Central memory CD8-positive, alpha-beta T cell (primary cell): Measurements from ENCODE around the gene ACSM3.
"Not testable (repeated sequence)": the region's sequence is repeated elsewhere in the genome, so short reads cannot be mapped to it uniquely, and the experiment has no call there.

Experiments
- ATAC-seq: fragments of 150-1000 bp; cut with Tn5 transposase; replicated peaks from 2 replicates; pipeline ENCODE4 v1.10.0; 2022; ENCODE audit warnings: mild to moderate bottlenecking, moderate FRiP score, moderate number of reproducible peaks; ENCODE audit not compliant: poor library complexity, severe bottlenecking; ENCODE audit errors: extremely low read depth
- DNase-seq, 2 donors: peaks; one replicate each; pipeline ENCODE4 v3.0.0; 2021; ENCODE audit warnings: low spot score in 2 of 2
- H3K27ac Mint-ChIP-seq: one replicate; pipeline ENCODE4 v1.8.0; 2022; ENCODE audit warnings: low read depth, mild to moderate bottlenecking, moderate library complexity, mixed read lengths
- H3K27me3 Mint-ChIP-seq: one replicate; pipeline ENCODE4 v1.8.0; 2022; ENCODE audit warnings: mixed read lengths
- H3K36me3 Mint-ChIP-seq: one replicate; pipeline ENCODE4 v1.8.0; 2022; ENCODE audit warnings: mild to moderate bottlenecking, moderate library complexity, mixed read lengths; ENCODE audit not compliant: insufficient read depth
- H3K4me1 Mint-ChIP-seq: one replicate; pipeline ENCODE4 v1.8.0; 2022; ENCODE audit warnings: mixed read lengths
- H3K4me3 Mint-ChIP-seq: one replicate; pipeline ENCODE4 v1.8.0; 2022; ENCODE audit warnings: mild to moderate bottlenecking, moderate library complexity, mixed read lengths
- H3K9me3 Mint-ChIP-seq: one replicate; pipeline ENCODE4 v1.8.0; 2022; ENCODE audit warnings: mixed read lengths

Gene ACSM3, protein sequence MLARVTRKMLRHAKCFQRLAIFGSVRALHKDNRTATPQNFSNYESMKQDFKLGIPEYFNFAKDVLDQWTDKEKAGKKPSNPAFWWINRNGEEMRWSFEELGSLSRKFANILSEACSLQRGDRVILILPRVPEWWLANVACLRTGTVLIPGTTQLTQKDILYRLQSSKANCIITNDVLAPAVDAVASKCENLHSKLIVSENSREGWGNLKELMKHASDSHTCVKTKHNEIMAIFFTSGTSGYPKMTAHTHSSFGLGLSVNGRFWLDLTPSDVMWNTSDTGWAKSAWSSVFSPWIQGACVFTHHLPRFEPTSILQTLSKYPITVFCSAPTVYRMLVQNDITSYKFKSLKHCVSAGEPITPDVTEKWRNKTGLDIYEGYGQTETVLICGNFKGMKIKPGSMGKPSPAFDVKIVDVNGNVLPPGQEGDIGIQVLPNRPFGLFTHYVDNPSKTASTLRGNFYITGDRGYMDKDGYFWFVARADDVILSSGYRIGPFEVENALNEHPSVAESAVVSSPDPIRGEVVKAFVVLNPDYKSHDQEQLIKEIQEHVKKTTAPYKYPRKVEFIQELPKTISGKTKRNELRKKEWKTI

DNA sequence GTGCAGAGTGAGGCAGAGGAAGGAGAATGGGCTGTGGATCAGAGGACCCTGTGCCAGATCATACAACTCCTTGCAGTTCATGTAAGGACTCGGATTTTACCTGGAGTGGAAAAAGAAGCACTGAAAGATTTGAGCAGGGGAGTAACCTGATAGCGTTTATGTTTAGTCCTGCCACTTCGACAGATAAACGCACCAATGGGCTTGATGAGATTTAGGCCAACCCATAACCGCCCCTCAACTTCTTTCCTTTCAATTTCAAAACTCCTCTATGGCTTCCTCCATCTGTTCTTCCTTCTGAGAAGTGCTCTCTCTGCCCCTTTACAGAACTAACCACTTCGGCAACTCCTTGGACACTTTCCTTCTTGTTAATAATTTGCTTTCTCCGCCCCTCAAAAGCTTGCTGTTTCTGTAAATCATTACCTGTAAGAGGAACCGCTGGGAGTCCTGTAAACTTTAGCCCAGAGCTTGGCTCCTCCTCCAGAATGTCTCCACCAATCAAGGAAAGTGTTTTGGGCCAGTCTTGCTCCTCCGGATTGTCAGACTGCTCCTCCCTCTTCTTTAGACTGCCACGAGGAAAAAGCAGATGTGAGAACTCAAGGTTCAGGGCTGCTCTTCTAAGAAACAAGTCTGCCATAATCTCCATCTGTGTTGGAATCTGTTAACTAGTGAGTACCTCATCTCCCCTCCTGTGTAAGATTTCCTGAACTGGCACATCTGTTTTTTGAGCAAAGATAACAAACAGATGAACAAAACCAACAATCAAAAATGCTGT, at the start of gene ACSM3:
Gene ACSM3 (plus strand): TSS at position 554 of the 772 bp plus-strand sequence. CDS start 6,021 bp downstream, outside the sequence.
- peaks cover 22% of the 10 kb centered on the region for H3K4me1 Mint-ChIP-seq
- peak within 1 kb of the TSS; percentile 78 for H3K27ac Mint-ChIP-seq
- no peaks in the 10 kb centered on the region for H3K27me3 Mint-ChIP-seq
- peak; percentile 28 to 59 for DNase-seq
- peak within 1 kb of the TSS; percentile 82 for H3K4me3 Mint-ChIP-seq
- H3K9me3 Mint-ChIP-seq = no peaks in the 10 kb centered on the region
- ATAC-seq = peak; percentile 98
- H3K36me3 Mint-ChIP-seq = no peaks in the 10 kb centered on the region

DNA sequence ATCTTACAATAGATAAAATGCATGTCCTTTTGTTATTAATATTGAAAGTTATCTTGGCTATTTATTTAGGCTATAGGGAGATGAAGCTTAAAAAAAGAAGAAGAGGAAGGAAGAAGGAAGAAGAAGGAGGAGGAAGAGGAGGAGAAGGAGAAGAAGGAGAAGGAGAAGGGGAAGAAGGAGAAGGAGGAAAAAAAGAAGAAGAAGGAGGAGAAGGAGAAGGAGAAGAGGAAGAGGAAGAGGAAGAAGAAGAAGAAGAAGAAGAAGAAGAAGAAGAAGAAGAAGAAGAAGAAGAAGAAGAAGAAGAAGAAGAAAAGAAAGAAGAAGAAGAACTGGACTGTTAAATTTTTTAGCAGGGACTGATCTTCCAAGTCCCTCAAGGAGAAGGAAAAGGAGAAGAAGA, 46.1 kb upstream of the ACSM3 start:
- not testable (repeated sequence) for H3K4me3 Mint-ChIP-seq, H3K27ac Mint-ChIP-seq, H3K4me1 Mint-ChIP-seq, DNase-seq, H3K27me3 Mint-ChIP-seq, ATAC-seq, H3K36me3 Mint-ChIP-seq, H3K9me3 Mint-ChIP-seq

DNA sequence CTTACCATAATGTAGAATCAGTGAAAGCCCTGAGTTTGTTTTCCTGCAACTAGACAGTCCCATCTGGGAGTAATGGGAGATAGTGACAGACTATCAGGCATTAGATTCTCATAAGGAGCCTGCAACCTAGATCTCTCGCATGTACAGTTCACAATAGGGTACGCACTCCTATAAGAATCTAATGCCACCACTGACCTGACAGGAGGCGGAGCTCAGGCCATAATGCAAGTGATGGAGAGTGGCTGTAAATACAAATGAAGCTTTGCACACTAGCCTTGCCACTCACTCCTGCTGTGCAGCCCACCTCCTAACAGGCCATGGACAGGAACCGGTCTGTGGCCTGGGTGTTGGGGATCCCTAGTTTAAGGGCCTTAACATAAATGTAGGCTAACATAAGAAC, 43.6 kb upstream of the ACSM3 start:
- H3K4me3 Mint-ChIP-seq = no peak overlapping the region
- H3K9me3 Mint-ChIP-seq = no peaks in the 10 kb centered on the region
- no peak for DNase-seq
- no peaks in the 10 kb centered on the region for H3K4me1 Mint-ChIP-seq
- no peaks in the 10 kb centered on the region for H3K36me3 Mint-ChIP-seq
- H3K27ac Mint-ChIP-seq = no peak overlapping the region
- H3K27me3 Mint-ChIP-seq = no peaks in the 10 kb centered on the region
- ATAC-seq = no peak

DNA sequence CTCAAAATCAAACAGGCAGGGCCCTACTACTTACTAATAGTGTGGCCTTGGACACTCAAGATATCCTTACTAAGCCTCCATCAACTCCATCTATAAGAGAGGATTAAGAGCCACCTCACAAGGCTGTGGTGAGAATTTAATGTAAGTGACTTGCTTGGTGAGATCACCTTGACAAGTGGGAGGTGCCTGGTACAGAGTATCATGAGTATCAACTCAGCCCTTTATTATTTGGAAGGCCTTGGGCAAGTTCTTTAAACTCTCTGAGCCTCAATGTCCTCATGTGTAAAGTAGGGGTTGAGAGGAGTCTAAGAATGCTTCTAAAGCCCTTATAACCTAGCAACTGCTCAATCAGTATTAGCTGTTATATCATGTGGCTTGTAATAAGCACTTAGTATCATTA, 37.2 kb upstream of the ACSM3 start:
- DNase-seq (no peak), ATAC-seq (no peak)
- Mint-ChIP-seq H3K27ac (no peak overlapping the region), H3K9me3 (no peaks in the 10 kb centered on the region), H3K36me3 (no peaks in the 10 kb centered on the region), H3K27me3 (no peaks in the 10 kb centered on the region), H3K4me3 (no peak overlapping the region), H3K4me1 (no peaks in the 10 kb centered on the region)

DNA sequence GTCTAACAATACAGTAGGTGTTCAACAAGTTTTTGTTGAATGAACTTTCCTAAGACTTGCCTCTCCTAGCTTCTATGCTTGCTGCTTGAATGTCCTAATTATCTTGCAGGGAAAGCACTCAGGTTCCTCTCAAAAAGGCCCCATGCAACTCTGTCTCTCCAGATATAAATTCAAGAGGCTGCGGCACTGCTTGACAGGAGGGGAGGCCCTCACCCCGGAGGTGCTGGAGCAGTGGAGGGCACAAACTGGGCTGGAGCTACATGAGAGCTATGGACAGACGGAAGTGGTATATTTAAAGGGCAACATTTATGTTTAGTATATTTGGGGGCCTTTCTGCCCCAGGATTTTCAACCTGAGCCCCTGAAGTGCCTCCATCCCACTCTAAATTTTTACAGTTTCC, 36.6 kb upstream of the ACSM3 start:
- ATAC-seq = no peak
- no peaks in the 10 kb centered on the region for H3K4me1 Mint-ChIP-seq
- no peaks in the 10 kb centered on the region for H3K9me3 Mint-ChIP-seq
- H3K27me3 Mint-ChIP-seq = no peaks in the 10 kb centered on the region
- DNase-seq = no peak
- H3K36me3 Mint-ChIP-seq = no peaks in the 10 kb centered on the region
- no peak overlapping the region for H3K27ac Mint-ChIP-seq
- H3K4me3 Mint-ChIP-seq = no peak overlapping the region

DNA sequence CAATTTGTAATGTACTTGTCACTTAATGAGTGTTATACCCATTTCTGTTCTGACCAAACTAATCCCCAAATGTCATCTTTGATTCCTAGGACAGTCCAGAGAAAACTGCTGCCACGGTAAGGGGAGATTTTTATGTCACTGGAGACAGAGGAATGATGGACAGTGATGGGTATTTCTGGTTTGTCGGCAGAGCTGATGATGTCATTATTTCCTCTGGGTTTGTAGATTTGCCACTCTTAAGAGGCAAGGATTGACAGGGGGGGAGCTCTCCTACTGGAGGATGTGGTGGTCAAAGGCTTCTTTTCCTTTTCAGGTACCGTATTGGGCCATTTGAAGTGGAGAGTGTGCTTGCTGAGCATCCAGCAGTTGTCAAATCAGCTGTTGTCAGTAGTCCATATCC, 34.7 kb upstream of the ACSM3 start:
- DNase-seq = no peak
- Mint-ChIP-seq H3K27ac (no peak overlapping the region), H3K27me3 (no peaks in the 10 kb centered on the region), H3K36me3 (peaks cover 2% of the 10 kb centered on the region), H3K4me3 (no peak overlapping the region), H3K4me1 (no peaks in the 10 kb centered on the region), H3K9me3 (no peaks in the 10 kb centered on the region)
- ATAC-seq = no peak

DNA sequence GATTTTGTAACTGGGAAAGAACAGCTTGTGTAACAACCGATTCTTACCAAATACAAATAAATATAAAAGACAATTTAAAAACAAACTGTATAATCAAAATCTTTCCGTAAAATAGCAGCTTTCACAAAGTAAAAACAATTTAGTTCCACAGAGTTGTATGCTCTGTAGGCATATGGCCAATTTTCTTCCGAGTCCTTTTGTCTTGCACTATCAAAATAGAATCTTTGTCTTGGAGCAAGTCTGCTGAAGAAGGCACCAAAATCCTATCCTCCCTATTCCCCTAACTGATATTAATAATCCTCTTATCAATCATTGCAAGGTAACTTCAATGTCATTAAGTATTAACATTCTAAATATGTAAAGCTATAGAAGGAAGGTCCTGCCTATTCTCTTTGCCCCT, 29.8 kb upstream of the ACSM3 start:
- Mint-ChIP-seq H3K36me3 (peaks cover 47% of the 10 kb centered on the region), H3K4me3 (no peak overlapping the region), H3K27ac (no peak overlapping the region), H3K4me1 (peaks cover 7% of the 10 kb centered on the region), H3K9me3 (no peaks in the 10 kb centered on the region), H3K27me3 (no peaks in the 10 kb centered on the region)
- DNase-seq (no peak), ATAC-seq (no peak)

DNA sequence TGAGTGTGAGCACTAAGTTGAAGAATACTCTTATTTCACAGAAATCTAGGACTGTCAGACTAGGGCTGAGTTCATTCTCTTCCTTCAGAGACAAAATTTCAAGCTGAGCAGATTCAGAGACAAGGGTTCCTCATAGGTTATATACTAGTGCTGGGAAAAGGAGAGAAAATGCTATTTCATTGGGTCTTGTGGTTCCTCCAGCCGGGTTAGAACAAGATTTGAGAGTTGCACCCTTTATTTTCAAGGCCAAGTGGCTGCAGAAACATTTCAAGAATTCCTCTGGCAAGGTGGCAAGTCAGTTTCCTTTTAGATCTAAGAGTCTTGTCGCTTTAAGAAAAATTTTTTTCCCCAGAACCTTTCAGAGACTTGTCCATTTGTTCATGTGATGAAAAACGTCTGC, 29.0 kb upstream of the ACSM3 start:
- Mint-ChIP-seq H3K27me3 (no peaks in the 10 kb centered on the region), H3K9me3 (no peaks in the 10 kb centered on the region), H3K27ac (no peak overlapping the region), H3K4me3 (no peak overlapping the region), H3K36me3 (peaks cover 47% of the 10 kb centered on the region), H3K4me1 (peaks cover 7% of the 10 kb centered on the region)
- DNase-seq = no peak
- ATAC-seq = no peak

DNA sequence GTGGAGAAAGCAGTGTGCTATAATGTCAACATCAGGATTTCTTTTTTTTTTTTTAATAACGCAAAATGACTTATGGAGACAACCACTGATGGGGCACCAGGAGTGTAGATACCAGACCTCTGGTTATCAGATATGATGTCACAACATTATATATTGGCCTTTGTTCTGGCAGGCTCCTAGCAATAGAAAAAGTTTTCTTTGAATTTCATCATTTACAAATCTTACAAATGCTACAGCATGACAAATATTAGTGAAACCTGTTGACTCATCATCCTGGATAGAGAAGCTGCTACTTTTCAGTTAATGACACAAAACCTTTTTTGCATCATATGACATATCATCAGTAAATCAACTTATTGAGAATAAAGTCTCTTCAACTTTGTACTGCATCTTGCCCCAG, 28.3 kb upstream of the ACSM3 start:
- DNase-seq (no peak), ATAC-seq (no peak)
- H3K4me3 Mint-ChIP-seq = no peak overlapping the region
- H3K36me3 Mint-ChIP-seq = peaks cover 47% of the 10 kb centered on the region
- no peaks in the 10 kb centered on the region for H3K27me3 Mint-ChIP-seq
- no peaks in the 10 kb centered on the region for H3K9me3 Mint-ChIP-seq
- H3K27ac Mint-ChIP-seq = no peak overlapping the region
- H3K4me1 Mint-ChIP-seq = peaks cover 13% of the 10 kb centered on the region

DNA sequence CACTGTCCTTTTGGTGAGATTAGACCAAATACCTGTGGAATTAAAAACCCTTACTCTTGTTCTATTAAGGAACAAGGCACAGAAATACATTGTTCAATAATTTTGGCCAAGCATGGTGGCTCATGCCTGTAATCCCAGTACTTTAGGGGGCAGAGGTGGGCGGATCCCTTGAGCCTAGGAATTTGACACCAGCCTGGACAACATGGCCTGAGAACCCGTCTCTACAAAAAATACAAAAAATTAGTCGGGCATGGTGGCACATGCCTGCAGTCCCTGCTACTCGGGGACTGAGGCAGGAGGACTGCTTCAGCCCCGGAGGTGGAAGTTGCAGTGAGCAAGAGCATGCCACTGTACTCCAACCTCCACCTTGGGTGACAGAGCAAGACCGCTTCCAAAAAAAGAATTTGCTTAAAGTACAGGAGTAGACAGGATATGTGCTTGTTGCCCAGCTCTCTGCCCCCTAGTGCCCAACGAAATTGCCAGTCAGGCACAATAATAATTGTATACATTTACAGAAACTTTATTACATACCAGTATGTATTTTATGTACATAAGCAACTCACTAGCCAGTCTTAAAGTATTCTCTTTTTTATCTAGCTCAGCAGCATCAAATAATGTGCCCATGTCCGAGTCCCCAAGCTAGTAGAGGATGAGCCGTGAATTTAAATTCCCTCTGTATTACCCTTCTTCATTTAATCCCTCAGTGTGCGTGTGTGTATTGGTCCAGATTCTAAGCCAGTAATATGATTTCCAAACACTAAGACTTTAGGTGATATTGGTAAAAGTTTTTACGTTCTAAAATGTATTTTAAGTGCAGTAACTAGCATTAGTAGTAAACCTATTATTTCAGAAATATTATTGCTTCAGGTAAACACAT, 23.6 kb upstream of the ACSM3 start:
- ATAC-seq (no peak), DNase-seq (no peak)
- peak overlapping the region; percentile 92 for H3K4me3 Mint-ChIP-seq
- no peaks in the 10 kb centered on the region for H3K9me3 Mint-ChIP-seq
- H3K27ac Mint-ChIP-seq = peak overlapping the region; percentile 93
- H3K4me1 Mint-ChIP-seq = peaks cover 16% of the 10 kb centered on the region
- no peaks in the 10 kb centered on the region for H3K27me3 Mint-ChIP-seq
- H3K36me3 Mint-ChIP-seq = peaks cover 39% of the 10 kb centered on the region

DNA sequence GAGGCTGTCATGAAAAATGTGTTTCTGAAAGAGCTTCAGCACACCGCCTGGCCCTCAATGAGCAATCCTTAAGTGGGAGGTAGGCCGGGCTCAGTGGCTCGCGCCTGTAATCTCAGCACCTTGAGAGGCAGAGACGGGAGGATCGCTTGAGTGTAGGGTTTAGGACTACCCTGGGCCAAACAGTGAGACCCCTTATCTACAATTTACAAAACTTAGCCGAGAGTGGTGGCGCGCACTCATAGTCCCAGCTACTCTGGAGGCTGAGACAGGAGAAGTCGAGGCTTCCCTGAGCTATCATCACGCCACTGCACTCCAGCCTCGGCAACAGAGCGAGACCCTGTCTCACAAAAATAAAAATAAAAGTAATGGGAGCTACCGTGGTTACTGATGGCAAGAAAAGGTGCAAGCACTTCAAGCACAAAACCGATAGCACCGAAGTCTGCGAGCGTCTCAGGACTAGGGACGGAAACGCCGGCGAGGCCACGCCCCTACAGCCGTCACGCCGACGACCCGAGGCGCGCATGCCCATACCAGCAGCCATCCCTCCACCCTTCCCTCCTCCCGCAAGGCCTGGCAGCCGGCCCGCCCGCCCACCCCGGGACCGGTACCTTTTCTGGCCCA, 22.8 kb upstream of the ACSM3 start:
- peak; percentile 84 to 88 for DNase-seq
- H3K4me1 Mint-ChIP-seq = peaks cover 16% of the 10 kb centered on the region
- H3K27me3 Mint-ChIP-seq = no peaks in the 10 kb centered on the region
- H3K9me3 Mint-ChIP-seq = no peaks in the 10 kb centered on the region
- peak overlapping the region; percentile 93 for H3K27ac Mint-ChIP-seq
- peak; percentile 87 for ATAC-seq
- peak overlapping the region; percentile 92 for H3K4me3 Mint-ChIP-seq
- peaks cover 32% of the 10 kb centered on the region for H3K36me3 Mint-ChIP-seq
